IMR-90 (cell line): Measurements from ENCODE around the gene FXYD4. TPM values are rescaled to one million over a fixed set of nuclear protein-coding genes. Genes with fewer than 3 reads are reported as not detected.

Experiments used
- ATAC-seq: fragments of 200-7000 bp; cut with Tn5 transposase; 2 replicates; pipeline ENCODE4 v1.9.1; 2020; ENCODE audit warnings: low read depth, mild to moderate bottlenecking, moderate library complexity
- BruUV-seq: library from RNA; stranded (reverse); fragments of 400-500 nt; replicated peaks from 2 replicates; lab custom pipeline; 2021; lab: Mats Ljungman, UMichigan
- CTCF ChIA-PET: fragments of 300-600 bp; formaldehyde crosslinking; extraction: SDS; loops from one replicate; lab custom pipeline; 2021; ENCODE audit warnings: antibody characterized with exemption; lab: Yijun Ruan, JAX
- POLR2A ChIA-PET: fragments of 300-600 bp; sonication (Branson Sonifier 250); formaldehyde crosslinking; loops from one replicate; lab custom pipeline; 2022; ENCODE audit warnings: antibody characterized with exemption; ENCODE audit not compliant: unreplicated experiment; lab: Charles Lee
- DNase-seq: peaks from one replicate; pipeline ENCODE4 v3.0.0; 2013
- H2AFZ ChIP-seq: replicated peaks from 2 replicates; pipeline ENCODE3; 2013; ENCODE audit warnings: low read length, mild to moderate bottlenecking; ENCODE audit not compliant: poor library complexity
- H2AK5ac ChIP-seq: 2 replicates; pipeline ENCODE4 v1.6.1; 2013; ENCODE audit warnings: low read depth, low read length, inconsistent platforms
- H2AK9ac ChIP-seq: replicated peaks from 2 replicates; pipeline ENCODE3; 2013; ENCODE audit warnings: mild to moderate bottlenecking, low read depth, low read length, moderate library complexity; ENCODE audit not compliant: poor library complexity
- H2BK120ac ChIP-seq: 2 replicates; pipeline ENCODE4 v1.6.1; 2013; ENCODE audit warnings: low read depth, low read length, inconsistent platforms
- H2BK15ac ChIP-seq: 3 replicates; pipeline ENCODE4 v1.6.1; 2013; ENCODE audit warnings: low read depth, low read length, inconsistent platforms
- H2BK20ac ChIP-seq: 2 replicates; pipeline ENCODE4 v1.6.1; 2013; ENCODE audit warnings: low read depth, mild to moderate bottlenecking, inconsistent platforms, low read length, moderate library complexity
- H2BK5ac ChIP-seq: 2 replicates; pipeline ENCODE4 v1.6.1; 2013; ENCODE audit warnings: mild to moderate bottlenecking, low read depth, low read length, inconsistent platforms; ENCODE audit not compliant: poor library complexity, severe bottlenecking
- H3K14ac ChIP-seq: replicated peaks from 2 replicates; pipeline ENCODE4 v1.6.1; 2013; ENCODE audit warnings: low read depth, low read length, inconsistent platforms
- H3K18ac ChIP-seq: 2 replicates; pipeline ENCODE4 v1.6.1; 2013; ENCODE audit warnings: low read depth, low read length, control low read depth
- H3K23ac ChIP-seq: 2 replicates; pipeline ENCODE4 v1.6.1; 2013; ENCODE audit warnings: low read depth, low read length, inconsistent platforms
- H3K27ac ChIP-seq: 2 replicates; pipeline ENCODE4 v1.5.1; 2013; ENCODE audit warnings: mild to moderate bottlenecking, control low read depth, low read length; ENCODE audit not compliant: insufficient read depth
- H3K27me3 ChIP-seq: 2 replicates; pipeline ENCODE4 v1.6.1; 2013; ENCODE audit warnings: low read length; ENCODE audit not compliant: control insufficient read depth, insufficient read depth
- H3K36me3 ChIP-seq: 2 replicates; pipeline ENCODE4 v1.6.1; 2013; ENCODE audit warnings: low read length, mixed read lengths; ENCODE audit not compliant: control insufficient read depth, insufficient read depth
- H3K4ac ChIP-seq: 2 replicates; pipeline ENCODE4 v1.6.1; 2013; ENCODE audit warnings: low read depth, low read length, inconsistent platforms
- H3K4me1 ChIP-seq: 2 replicates; pipeline ENCODE4 v1.6.1; 2013; ENCODE audit warnings: low read length, mixed read lengths; ENCODE audit not compliant: control insufficient read depth, insufficient read depth
- H3K4me2 ChIP-seq: 2 replicates; pipeline ENCODE4 v1.6.1; 2013; ENCODE audit warnings: low read depth, mild to moderate bottlenecking, control low read depth, low read length, moderate library complexity
- H3K4me3 ChIP-seq: 2 replicates; pipeline ENCODE4 v1.5.1; 2013; ENCODE audit warnings: low read depth, mild to moderate bottlenecking, control low read depth, low read length, moderate library complexity; ENCODE audit not compliant: insufficient read depth
- H3K56ac ChIP-seq: 2 replicates; pipeline ENCODE4 v1.6.1; 2013; ENCODE audit warnings: low read length, inconsistent platforms; ENCODE audit not compliant: insufficient read depth; ENCODE audit errors: extremely low read depth
- H3K79me1 ChIP-seq, 2 experiments: 2 replicates each; pipeline ENCODE4 v1.6.1; 2013; ENCODE audit warnings: low read length in 2 of 2, inconsistent platforms in 1 of 2, low read depth in 1 of 2
- H3K9ac ChIP-seq: 2 replicates; pipeline ENCODE4 v1.6.1; 2013; ENCODE audit warnings: low read depth, low read length, control low read depth
- H3K9me1 ChIP-seq: 2 replicates; pipeline ENCODE4 v1.6.1; 2013; ENCODE audit warnings: low read length, inconsistent platforms; ENCODE audit not compliant: insufficient read depth
- H3K9me3 ChIP-seq: 2 replicates; pipeline ENCODE4 v1.6.1; 2013; ENCODE audit warnings: low read length; ENCODE audit not compliant: control insufficient read depth, insufficient read depth
- H4K20me1 ChIP-seq: 2 replicates; pipeline ENCODE4 v1.6.1; 2013; ENCODE audit warnings: low read length, inconsistent platforms; ENCODE audit not compliant: insufficient read depth
- H4K5ac ChIP-seq: 2 replicates; pipeline ENCODE4 v1.6.1; 2013; ENCODE audit warnings: mild to moderate bottlenecking, low read depth, low read length, control low read depth
- H4K8ac ChIP-seq, 2 experiments: 2 replicates each; pipeline ENCODE4 v1.6.1; 2013; ENCODE audit warnings: low read depth in 2 of 2, low read length in 2 of 2, control low read depth in 1 of 2, inconsistent platforms in 1 of 2
- H4K91ac ChIP-seq: 2 replicates; pipeline ENCODE4 v1.6.1; 2013; ENCODE audit warnings: low read depth, low read length, inconsistent platforms; ENCODE audit not compliant: insufficient read depth
- CTCF ChIP-seq: conservative IDR thresholded peaks from 2 replicates; pipeline ENCODE4 v1.5.1; 2012; ENCODE audit warnings: mild to moderate bottlenecking, low read depth, low read length, improper control_type of control experiment
- MXI1 ChIP-seq: IDR thresholded peaks from 2 replicates; pipeline ENCODE4 v1.6.1; 2012; ENCODE audit warnings: low read depth, mild to moderate bottlenecking, low read length, moderate library complexity, borderline replicate concordance
- NFE2L2 ChIP-seq: fragments of 150-350 bp; IDR thresholded peaks from 2 replicates; pipeline ENCODE4 v1.6.1; 2016; ENCODE audit warnings: low read depth, mild to moderate bottlenecking, low read length
- USF2 ChIP-seq: fragments of 150-350 bp; IDR thresholded peaks from 2 replicates; pipeline ENCODE4 v1.6.1; 2017; ENCODE audit warnings: mild to moderate bottlenecking, antibody characterized with exemption, low read length, low read depth
- WGBS, 2 experiments: methylation state at CpG; one replicate each; pipeline versions ENCODE4 v1.1.5 to v1.1.7; 2013; ENCODE audit warnings: missing lambda C conversion rate in 2 of 2; ENCODE audit not compliant: insufficient read length in 1 of 2; ENCODE audit errors: extremely low coverage in 2 of 2; 5-methylcytosine and 5-hydroxymethylcytosine counted together
- dilution Hi-C: fragments of 300-500 bp; cut with HindIII; formaldehyde crosslinking; loops from one replicate; pipeline ENCODE4 v1.14.3; 2018; ENCODE audit warnings: low sequenced_read_pairs; ENCODE audit not compliant: unreplicated experiment
- in situ Hi-C: fragments of 300-500 bp; cut with MboI; formaldehyde crosslinking; loops from 3 replicates; pipeline ENCODE4 v1.14.3; 2019; ENCODE audit warnings: low sequenced_read_pairs, inconsistent platforms, mixed read lengths
- intact Hi-C: fragments of 100-400 bp; cut with micrococcal nuclease; formaldehyde crosslinking; loops from 2 replicates; pipeline ENCODE4 v1.10.0; 2022
- polyA plus RNA-seq, 3 experiments: library from polyadenylated mRNA; depleted of rRNA; stranded (reverse); fragments of >200 nt; gene quantifications; 2 replicates each; pipeline ENCODE4 v1.2.3, GENCODE V29; 2012; ENCODE audit warnings: low replicate concordance in 1 of 3
- total RNA-seq: library from RNA; depleted of rRNA; stranded (reverse); fragments of >200 nt; gene quantifications from 2 replicates; pipeline ENCODE4 v1.2.3, GENCODE V29; 2012

FXYD4 gene
- total and polyA plus RNA-seq, 2 of the 4 experiments (the other 2 are of a cell fraction): not detected

- no peaks in the 10 kb centered on the region for H4K20me1 ChIP-seq
- H4K91ac ChIP-seq: no peak overlapping the region
- no peak overlapping the region for H3K27ac ChIP-seq
- ChIA-PET CTCF (no interaction called here), POLR2A (no interaction called here)
- H2AK9ac ChIP-seq: no peak overlapping the region
- intact Hi-C loops: no loop called here
- no peak overlapping the region for H4K8ac ChIP-seq
- in situ Hi-C loops: no loop called here
- no peak overlapping the region for H2BK120ac ChIP-seq
- H2BK15ac ChIP-seq: no peak overlapping the region
- dilution Hi-C loops: no loop called here
- H3K56ac ChIP-seq: no peak overlapping the region
- peaks cover 15% of the 10 kb centered on the region for H3K27me3 ChIP-seq
- no peak overlapping the region for H2BK5ac ChIP-seq
- H3K4me3 ChIP-seq: no peak overlapping the region
- H3K23ac ChIP-seq: no peak overlapping the region
- H3K9me1 ChIP-seq: no peaks in the 10 kb centered on the region
- H3K36me3 ChIP-seq: no peaks in the 10 kb centered on the region
- no peaks in the 10 kb centered on the region for H3K79me1 ChIP-seq
- no peak overlapping the region for H2BK20ac ChIP-seq
- no peaks in the 10 kb centered on the region for H3K4me1 ChIP-seq
- H2AFZ ChIP-seq: no peak overlapping the region
- no peak overlapping the region for H3K4me2 ChIP-seq
- H3K14ac ChIP-seq: no peak overlapping the region
- H4K5ac ChIP-seq: no peak overlapping the region
- no CpG with 5 or more reads among the region's 3 CpGs for WGBS, 2 experiments
- H3K4ac ChIP-seq: no peak overlapping the region
- BruUV-seq: no TSS peak
- H3K18ac ChIP-seq: no peak overlapping the region
- no peaks in the 10 kb centered on the region for H3K9me3 ChIP-seq
- DNase-seq (no peak), ATAC-seq (no peak)
- no peak for TF ChIP-seq CTCF
- TF ChIP-seq NFE2L2: no peak
- no peak for TF ChIP-seq MXI1
- TF ChIP-seq USF2: no peak
- no peak overlapping the region for H2AK5ac ChIP-seq
- H3K9ac ChIP-seq: no peak overlapping the region
These were observed 2.8 kb downstream of the FXYD4 start for GRCh38 chr10:43374194-43374593.
